ENCODE measurements around the gene FGB. TPM values are rescaled to one million over a fixed set of nuclear protein-coding genes. Genes with fewer than 3 reads are reported as not detected.

The FGB gene
- total and polyA plus RNA-seq, 2 of the 13 experiments (the other 11 are each of a cell fraction or from before 2014, with no cell fraction given) = 226 to 784 TPM

- TF ChIP-seq ASH2L (IDR thresholded peaks at IDR 0.05; ENCODE audit: insufficient read length, low read depth, low read length) (no peak), AKNA (CRISPR knock-in tag; IDR thresholded peaks at IDR 0.05; ENCODE audit: borderline replicate concordance) (no peak), ZNF713 (CRISPR knock-in tag; IDR thresholded peaks at IDR 0.05) (no peak), MAZ (IDR thresholded peaks at IDR 0.05; ENCODE audit: borderline replicate concordance, low read depth, low read length) (no peak), MAZ (CRISPR knock-in tag; IDR thresholded peaks at IDR 0.05; ENCODE audit: low read depth) (no peak), NFIB (CRISPR knock-in tag; IDR thresholded peaks at IDR 0.05; ENCODE audit: borderline replicate concordance) (no peak), NCOA5 (CRISPR knock-in tag; IDR thresholded peaks at IDR 0.05) (no peak), THAP11 (CRISPR knock-in tag; IDR thresholded peaks at IDR 0.05) (no peak), SETDB1 (CRISPR knock-in tag; IDR thresholded peaks at IDR 0.05; ENCODE audit: borderline replicate concordance) (no peak), TRIM22 (IDR thresholded peaks at IDR 0.05) (no peak), ZFP37 (CRISPR knock-in tag; IDR thresholded peaks at IDR 0.05; ENCODE audit: borderline replicate concordance) (no peak), NR2F6 (IDR thresholded peaks at IDR 0.05) (peak; percentile 94), NR2F6 (CRISPR knock-in tag; IDR thresholded peaks at IDR 0.05) (peak; percentile 97), ZNF674 (CRISPR knock-in tag; IDR thresholded peaks at IDR 0.05; ENCODE audit: low read depth) (no peak), ZSCAN22 (CRISPR knock-in tag; IDR thresholded peaks at IDR 0.05) (no peak), ZNF282 (IDR thresholded peaks at IDR 0.05; ENCODE audit: partially characterized antibody) (no peak), ZSCAN12 (CRISPR knock-in tag; IDR thresholded peaks at IDR 0.05) (no peak), FOXA1 (IDR thresholded peaks at IDR 0.05) (no peak), FOXA1 (CRISPR knock-in tag; IDR thresholded peaks at IDR 0.05) (peak; percentile 75), ZNF430 (CRISPR knock-in tag; IDR thresholded peaks at IDR 0.05) (no peak), ZKSCAN1 (IDR thresholded peaks at IDR 0.05; ENCODE audit: low read length) (no peak), KDM5B (CRISPR knock-in tag; IDR thresholded peaks at IDR 0.05; ENCODE audit: borderline replicate concordance) (no peak), GATA4 (IDR thresholded peaks at IDR 0.05; ENCODE audit: borderline replicate concordance, low read depth) (no peak)
- TF ChIP-seq, protein P1, sequence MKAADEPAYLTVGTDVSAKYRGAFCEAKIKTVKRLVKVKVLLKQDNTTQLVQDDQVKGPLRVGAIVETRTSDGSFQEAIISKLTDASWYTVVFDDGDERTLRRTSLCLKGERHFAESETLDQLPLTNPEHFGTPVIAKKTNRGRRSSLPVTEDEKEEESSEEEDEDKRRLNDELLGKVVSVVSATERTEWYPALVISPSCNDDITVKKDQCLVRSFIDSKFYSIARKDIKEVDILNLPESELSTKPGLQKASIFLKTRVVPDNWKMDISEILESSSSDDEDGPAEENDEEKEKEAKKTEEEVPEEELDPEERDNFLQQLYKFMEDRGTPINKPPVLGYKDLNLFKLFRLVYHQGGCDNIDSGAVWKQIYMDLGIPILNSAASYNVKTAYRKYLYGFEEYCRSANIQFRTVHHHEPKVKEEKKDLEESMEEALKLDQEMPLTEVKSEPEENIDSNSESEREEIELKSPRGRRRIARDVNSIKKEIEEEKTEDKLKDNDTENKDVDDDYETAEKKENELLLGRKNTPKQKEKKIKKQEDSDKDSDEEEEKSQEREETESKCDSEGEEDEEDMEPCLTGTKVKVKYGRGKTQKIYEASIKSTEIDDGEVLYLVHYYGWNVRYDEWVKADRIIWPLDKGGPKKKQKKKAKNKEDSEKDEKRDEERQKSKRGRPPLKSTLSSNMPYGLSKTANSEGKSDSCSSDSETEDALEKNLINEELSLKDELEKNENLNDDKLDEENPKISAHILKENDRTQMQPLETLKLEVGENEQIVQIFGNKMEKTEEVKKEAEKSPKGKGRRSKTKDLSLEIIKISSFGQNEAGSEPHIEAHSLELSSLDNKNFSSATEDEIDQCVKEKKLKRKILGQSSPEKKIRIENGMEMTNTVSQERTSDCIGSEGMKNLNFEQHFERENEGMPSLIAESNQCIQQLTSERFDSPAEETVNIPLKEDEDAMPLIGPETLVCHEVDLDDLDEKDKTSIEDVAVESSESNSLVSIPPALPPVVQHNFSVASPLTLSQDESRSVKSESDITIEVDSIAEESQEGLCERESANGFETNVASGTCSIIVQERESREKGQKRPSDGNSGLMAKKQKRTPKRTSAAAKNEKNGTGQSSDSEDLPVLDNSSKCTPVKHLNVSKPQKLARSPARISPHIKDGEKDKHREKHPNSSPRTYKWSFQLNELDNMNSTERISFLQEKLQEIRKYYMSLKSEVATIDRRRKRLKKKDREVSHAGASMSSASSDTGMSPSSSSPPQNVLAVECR (CRISPR knock-in tag; IDR thresholded peaks at IDR 0.05; ENCODE audit: borderline replicate concordance) = no peak
Observed at GRCh38 chr4:154560824-154561231, 2.0 kb upstream of the FGB start (continued).
